Measurements from ENCODE around the gene DYNC2LI1.

The DYNC2LI1 gene

DNA sequence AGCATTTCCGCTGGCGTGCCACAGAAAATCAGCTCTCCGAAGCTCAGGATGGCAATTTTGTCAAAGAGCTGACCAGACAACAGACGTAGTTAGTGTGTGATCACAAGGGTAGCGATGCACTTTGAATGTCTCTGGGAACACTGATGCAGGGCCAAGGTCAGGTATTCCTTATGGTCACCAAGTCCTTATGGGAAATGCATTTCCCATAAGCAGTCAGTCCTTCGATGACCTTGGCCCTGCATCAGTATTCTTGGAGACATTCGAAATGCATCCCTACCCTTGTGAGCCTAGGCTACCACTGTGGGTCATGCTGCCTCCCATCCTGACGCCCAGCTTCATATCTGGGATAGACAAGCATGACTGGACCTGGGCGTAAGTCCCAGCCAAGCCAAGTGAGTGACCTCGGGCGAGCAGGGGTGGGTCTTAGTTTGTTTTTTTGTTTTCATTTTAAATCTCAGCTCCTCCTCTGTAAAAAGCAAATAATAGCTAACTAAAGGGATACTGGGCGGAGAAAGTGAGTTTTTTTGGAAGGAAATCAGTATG is 51.2 kb downstream of the DYNC2LI1 start:
- no peak for TF ChIP-seq TAF1 (IDR thresholded peaks at IDR 0.05; ENCODE audit: low read depth)
- no peak for TF ChIP-seq CREB1 (IDR thresholded peaks at IDR 0.05; ENCODE audit: low read depth)
- no peak for TF ChIP-seq NFIC (IDR thresholded peaks at IDR 0.05)
- TF ChIP-seq FOXM1 (IDR thresholded peaks at IDR 0.05; ENCODE audit: borderline replicate concordance, low read depth): no peak
- no peak for TF ChIP-seq RAD21 (IDR thresholded peaks at IDR 0.05; ENCODE audit: low read depth)
- TF ChIP-seq TCF12 (IDR thresholded peaks at IDR 0.05; ENCODE audit: low read depth): no peak
- TF ChIP-seq ZBTB7A (IDR thresholded peaks at IDR 0.05; ENCODE audit: low read depth): no peak
- TF ChIP-seq MAX (IDR thresholded peaks at IDR 0.05): no peak
- TF ChIP-seq, protein P1, sequence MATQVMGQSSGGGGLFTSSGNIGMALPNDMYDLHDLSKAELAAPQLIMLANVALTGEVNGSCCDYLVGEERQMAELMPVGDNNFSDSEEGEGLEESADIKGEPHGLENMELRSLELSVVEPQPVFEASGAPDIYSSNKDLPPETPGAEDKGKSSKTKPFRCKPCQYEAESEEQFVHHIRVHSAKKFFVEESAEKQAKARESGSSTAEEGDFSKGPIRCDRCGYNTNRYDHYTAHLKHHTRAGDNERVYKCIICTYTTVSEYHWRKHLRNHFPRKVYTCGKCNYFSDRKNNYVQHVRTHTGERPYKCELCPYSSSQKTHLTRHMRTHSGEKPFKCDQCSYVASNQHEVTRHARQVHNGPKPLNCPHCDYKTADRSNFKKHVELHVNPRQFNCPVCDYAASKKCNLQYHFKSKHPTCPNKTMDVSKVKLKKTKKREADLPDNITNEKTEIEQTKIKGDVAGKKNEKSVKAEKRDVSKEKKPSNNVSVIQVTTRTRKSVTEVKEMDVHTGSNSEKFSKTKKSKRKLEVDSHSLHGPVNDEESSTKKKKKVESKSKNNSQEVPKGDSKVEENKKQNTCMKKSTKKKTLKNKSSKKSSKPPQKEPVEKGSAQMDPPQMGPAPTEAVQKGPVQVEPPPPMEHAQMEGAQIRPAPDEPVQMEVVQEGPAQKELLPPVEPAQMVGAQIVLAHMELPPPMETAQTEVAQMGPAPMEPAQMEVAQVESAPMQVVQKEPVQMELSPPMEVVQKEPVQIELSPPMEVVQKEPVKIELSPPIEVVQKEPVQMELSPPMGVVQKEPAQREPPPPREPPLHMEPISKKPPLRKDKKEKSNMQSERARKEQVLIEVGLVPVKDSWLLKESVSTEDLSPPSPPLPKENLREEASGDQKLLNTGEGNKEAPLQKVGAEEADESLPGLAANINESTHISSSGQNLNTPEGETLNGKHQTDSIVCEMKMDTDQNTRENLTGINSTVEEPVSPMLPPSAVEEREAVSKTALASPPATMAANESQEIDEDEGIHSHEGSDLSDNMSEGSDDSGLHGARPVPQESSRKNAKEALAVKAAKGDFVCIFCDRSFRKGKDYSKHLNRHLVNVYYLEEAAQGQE (IDR thresholded peaks at IDR 0.05; ENCODE audit: low read depth): no peak
- TF ChIP-seq CEBPB (IDR thresholded peaks at IDR 0.05): no peak

GRCh38 chr2:43825841-43826240 is 52.0 kb downstream of the DYNC2LI1 start:
- TF ChIP-seq, protein P1 (IDR thresholded peaks at IDR 0.05; ENCODE audit: low read depth): no peak
- no peak for TF ChIP-seq TCF12 (IDR thresholded peaks at IDR 0.05; ENCODE audit: low read depth)
- TF ChIP-seq TEAD4 (IDR thresholded peaks at IDR 0.05): no peak
- no peak for TF ChIP-seq CEBPB (IDR thresholded peaks at IDR 0.05)
- no peak for TF ChIP-seq RAD21 (IDR thresholded peaks at IDR 0.05; ENCODE audit: low read depth)
- no peak for TF ChIP-seq FOXM1 (IDR thresholded peaks at IDR 0.05; ENCODE audit: borderline replicate concordance, low read depth)
- no peak for TF ChIP-seq NFIC (IDR thresholded peaks at IDR 0.05)
- no peak for TF ChIP-seq YY1 (IDR thresholded peaks at IDR 0.05; ENCODE audit: low read depth)
- no peak for TF ChIP-seq CREB1 (IDR thresholded peaks at IDR 0.05; ENCODE audit: low read depth)
- TF ChIP-seq ZBTB7A (IDR thresholded peaks at IDR 0.05; ENCODE audit: low read depth): no peak
- no peak for TF ChIP-seq MAX (IDR thresholded peaks at IDR 0.05)
- TF ChIP-seq EGR1 (IDR thresholded peaks at IDR 0.05): no peak
- TF ChIP-seq, protein P2, sequence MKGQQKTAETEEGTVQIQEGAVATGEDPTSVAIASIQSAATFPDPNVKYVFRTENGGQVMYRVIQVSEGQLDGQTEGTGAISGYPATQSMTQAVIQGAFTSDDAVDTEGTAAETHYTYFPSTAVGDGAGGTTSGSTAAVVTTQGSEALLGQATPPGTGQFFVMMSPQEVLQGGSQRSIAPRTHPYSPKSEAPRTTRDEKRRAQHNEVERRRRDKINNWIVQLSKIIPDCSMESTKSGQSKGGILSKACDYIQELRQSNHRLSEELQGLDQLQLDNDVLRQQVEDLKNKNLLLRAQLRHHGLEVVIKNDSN (IDR thresholded peaks at IDR 0.05): no peak

DNA sequence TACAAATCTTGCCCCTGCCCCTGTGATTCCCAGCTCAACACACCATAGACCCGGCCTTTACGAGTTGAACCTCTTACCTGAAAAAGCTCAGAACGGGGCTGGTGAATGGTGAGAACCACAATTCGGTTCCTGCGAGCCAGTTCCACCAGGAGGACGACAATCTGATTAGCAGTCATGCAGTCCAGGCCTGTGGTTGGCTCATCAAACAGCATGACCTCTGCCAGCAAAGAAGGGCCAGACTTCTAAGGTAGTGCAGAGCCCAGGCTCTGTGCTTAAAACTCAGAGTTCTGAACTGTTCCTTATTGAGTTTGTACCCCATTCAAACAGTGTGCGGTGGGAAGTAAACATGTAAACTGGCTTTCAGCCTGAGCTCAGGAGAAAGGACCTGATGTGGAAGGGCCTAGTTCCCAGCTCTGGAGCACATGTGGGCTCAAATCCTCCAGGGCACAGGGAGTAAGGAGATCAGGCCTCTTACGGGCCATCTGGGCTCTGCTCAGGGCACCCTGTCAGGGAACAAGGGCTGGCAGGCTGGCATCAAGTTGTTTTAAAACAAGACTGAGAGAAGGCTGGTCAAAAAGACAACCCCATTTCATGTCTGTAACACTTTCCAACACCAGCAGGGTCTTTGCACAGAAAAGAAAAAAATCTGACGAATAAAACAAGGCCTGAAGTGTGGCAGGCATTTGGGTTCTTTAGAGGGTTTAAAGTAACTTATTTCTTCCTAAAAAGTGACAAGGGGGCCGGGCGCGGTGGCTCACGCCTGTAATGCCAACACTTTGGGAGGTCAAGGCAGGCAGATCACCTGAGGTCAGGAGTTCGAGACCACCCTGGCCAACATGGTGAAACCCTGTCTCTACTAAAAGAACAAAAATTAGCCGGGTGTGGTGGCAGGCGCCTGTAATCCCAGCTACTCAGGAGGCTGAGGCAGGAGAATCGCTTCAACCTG is 52.7 kb downstream of the DYNC2LI1 start:
- TF ChIP-seq CEBPB (IDR thresholded peaks at IDR 0.05) (no peak), MAX (IDR thresholded peaks at IDR 0.05) (no peak), FOXM1 (IDR thresholded peaks at IDR 0.05; ENCODE audit: borderline replicate concordance, low read depth) (no peak), TCF12 (IDR thresholded peaks at IDR 0.05; ENCODE audit: low read depth) (no peak), TEAD4 (IDR thresholded peaks at IDR 0.05) (no peak), YY1 (IDR thresholded peaks at IDR 0.05; ENCODE audit: low read depth) (no peak), RAD21 (IDR thresholded peaks at IDR 0.05; ENCODE audit: low read depth) (no peak), TAF1 (IDR thresholded peaks at IDR 0.05; ENCODE audit: low read depth) (no peak), EGR1 (IDR thresholded peaks at IDR 0.05) (no peak)

DNA sequence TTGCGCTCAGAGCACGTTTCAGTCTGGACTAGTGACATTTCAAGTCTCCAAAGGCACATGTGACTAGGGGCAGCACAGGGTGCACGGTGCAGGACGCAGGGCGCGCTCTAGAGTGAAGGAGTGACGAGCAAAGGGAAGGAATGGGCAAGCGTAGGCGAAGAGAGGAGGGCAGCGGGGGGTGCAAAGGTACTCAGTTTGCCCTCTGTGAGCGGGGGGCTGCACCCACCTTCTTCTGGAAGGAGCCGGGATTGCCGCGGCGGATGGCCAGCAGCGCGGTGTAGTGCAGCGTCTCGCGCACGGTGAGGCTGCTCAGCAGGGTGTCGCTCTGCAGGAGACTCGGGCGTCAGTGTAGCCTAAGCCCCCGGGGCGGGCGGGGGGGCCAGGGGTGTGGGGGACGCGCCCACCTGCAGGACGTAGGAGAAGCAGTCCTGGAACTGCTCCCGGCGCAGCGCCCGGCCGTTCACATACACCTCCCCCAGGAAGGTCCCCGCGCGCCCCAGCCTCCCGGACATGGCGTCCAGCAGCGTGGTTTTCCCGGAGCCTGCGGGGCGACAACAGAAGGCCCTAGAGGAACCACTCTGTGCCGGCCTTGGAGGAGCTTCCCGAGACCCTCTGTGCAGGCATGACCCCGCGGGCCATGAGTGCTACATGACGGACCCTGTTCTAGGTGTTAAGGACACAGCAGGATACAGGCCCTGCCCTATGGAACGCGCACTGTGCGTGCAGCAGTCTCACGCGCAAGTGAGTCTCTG is 57.9 kb downstream of the DYNC2LI1 start:
- TF ChIP-seq, protein P1 (IDR thresholded peaks at IDR 0.05; ENCODE audit: low read depth): no peak
- peak; percentile 77 for TF ChIP-seq YY1 (IDR thresholded peaks at IDR 0.05; ENCODE audit: low read depth)
- TF ChIP-seq ZBTB7A (IDR thresholded peaks at IDR 0.05; ENCODE audit: low read depth): peak; percentile 64; the same call in 1 of the 2 replicates
- peak; percentile 79 for TF ChIP-seq MAX (IDR thresholded peaks at IDR 0.05)
- TF ChIP-seq, protein P2 (IDR thresholded peaks at IDR 0.05): peak; percentile 68
- no peak for TF ChIP-seq NFIC (IDR thresholded peaks at IDR 0.05)
- TF ChIP-seq CREB1 (IDR thresholded peaks at IDR 0.05; ENCODE audit: low read depth): no peak
